Neural cell (in vitro differentiated cells): ENCODE results near the gene THBS1.

Experiments used
- TAF1 ChIP-seq: IDR thresholded peaks from 2 replicates; pipeline ENCODE4 v1.6.1; 2012; ENCODE audit warnings: low read depth
- TF ChIP-seq, protein P1 (sequence below): fragments of 450-650 bp; IDR thresholded peaks from 2 replicates; pipeline ENCODE4 v1.5.1; 2014; ENCODE audit warnings: antibody characterized with exemption, mild to moderate bottlenecking, moderate library complexity; ENCODE audit not compliant: poor library complexity, severe bottlenecking

DNA sequence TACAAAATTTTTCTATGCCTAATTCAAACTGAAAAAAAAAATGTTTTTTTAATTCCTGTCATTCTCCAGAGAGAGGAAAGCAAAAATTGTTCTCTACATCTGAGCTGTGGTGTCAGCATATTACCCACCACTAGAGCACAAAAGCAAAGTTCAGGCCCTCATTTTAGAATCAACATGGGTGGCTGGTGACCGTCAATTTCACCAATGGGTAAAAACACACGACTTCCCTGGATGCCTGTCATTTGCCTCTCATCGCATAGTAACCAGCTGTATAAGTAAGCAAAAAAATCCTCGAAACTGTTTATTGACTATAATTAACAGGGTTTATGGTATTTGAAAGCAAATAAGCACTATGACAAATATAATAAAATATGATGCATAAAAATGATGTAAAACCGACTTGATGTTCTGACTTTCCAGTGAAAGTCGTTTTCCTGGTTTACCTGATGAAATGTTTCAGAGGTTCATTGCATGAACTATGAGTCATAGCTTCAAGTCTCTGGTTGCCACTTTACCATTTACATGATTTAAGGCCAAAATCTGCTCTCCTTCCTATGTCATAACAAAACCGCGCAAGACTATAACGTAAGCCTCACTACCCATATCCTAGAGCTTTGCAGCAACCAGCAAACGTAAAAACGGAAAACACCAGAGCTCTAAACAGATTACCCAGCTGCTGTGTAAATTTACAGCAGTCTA, 60.5 kb downstream of the THBS1 start:
- TF ChIP-seq TAF1: no peak
- TF ChIP-seq, protein P1, sequence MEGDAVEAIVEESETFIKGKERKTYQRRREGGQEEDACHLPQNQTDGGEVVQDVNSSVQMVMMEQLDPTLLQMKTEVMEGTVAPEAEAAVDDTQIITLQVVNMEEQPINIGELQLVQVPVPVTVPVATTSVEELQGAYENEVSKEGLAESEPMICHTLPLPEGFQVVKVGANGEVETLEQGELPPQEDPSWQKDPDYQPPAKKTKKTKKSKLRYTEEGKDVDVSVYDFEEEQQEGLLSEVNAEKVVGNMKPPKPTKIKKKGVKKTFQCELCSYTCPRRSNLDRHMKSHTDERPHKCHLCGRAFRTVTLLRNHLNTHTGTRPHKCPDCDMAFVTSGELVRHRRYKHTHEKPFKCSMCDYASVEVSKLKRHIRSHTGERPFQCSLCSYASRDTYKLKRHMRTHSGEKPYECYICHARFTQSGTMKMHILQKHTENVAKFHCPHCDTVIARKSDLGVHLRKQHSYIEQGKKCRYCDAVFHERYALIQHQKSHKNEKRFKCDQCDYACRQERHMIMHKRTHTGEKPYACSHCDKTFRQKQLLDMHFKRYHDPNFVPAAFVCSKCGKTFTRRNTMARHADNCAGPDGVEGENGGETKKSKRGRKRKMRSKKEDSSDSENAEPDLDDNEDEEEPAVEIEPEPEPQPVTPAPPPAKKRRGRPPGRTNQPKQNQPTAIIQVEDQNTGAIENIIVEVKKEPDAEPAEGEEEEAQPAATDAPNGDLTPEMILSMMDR: no peak
